Measurements from ENCODE around the gene SLC22A4.
A peak's percentile ranks its signal among the peaks of the same experiment; 100 is the strongest.

The SLC22A4 gene

DNA sequence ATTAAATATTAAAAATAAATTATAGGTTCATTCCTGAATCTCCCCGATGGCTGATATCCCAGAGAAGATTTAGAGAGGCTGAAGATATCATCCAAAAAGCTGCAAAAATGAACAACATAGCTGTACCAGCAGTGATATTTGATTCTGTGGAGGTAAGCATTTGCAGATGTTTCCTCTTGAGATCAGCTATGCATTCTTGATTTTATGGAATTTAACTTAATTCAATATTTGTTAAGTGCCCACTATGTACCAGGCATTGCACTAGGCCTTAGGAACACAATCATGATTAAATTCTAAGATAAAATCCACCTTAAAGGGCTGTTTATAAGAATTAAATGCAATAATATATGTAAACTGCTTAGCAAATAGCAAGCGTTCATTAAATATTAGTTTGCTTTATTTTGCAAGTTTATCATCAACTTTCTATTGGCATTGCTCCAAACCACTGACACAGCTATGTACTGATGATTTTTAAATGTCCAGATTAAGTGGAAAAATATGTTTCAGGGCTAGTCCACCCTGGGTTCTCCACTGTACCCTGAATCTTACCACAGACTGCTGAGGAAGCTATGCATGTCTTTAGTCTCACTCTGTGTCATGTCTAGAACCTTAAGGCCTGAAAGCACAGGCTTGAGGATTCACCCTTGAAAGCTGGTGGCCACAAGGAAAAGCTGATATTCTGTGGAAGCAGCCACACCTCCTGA lies 33.2 kb downstream of the SLC22A4 start:
- no peak for DNase-seq (ENCODE audit: low read depth in 4 of 4, low spot score in 1 of 4)

DNA sequence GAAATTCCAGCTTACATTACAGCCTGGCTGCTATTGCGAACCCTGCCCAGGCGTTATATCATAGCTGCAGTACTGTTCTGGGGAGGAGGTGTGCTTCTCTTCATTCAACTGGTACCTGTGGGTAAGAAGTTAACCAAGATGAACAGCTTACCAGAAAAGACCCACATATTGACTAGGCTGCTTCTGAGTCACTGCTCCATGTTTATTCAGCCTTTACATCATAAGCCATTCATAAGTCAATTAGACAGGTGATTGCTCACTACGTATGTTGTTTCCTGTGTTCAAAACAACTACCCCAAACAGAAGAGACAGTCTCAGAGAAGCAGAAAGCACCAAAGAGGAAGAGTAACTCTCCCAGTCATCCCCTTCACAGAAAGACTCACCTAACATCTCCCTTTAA lies 40.6 kb downstream of the SLC22A4 start:
- no peak for DNase-seq (ENCODE audit: low read depth in 4 of 4, low spot score in 1 of 4)

DNA sequence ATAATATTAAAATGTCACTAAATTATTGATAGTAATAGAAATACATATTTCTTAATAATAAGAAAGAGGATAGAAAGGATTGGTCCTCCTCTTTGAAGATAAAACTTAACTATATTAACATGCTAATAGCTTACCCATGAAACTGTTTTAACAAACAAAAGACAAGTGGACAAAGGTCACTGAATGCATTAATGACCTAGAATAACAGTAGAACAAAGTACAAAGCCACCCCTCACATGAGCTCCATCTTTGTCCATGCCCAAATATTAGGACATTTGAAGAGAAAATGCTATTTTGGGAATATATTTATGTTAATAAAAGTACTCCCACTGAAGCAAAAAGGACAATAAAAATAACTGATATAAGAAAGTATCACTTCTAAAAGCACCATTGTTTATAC lies 41.2 kb downstream of the SLC22A4 start:
- no peak for DNase-seq (ENCODE audit: low read depth in 4 of 4, low spot score in 1 of 4)

DNA sequence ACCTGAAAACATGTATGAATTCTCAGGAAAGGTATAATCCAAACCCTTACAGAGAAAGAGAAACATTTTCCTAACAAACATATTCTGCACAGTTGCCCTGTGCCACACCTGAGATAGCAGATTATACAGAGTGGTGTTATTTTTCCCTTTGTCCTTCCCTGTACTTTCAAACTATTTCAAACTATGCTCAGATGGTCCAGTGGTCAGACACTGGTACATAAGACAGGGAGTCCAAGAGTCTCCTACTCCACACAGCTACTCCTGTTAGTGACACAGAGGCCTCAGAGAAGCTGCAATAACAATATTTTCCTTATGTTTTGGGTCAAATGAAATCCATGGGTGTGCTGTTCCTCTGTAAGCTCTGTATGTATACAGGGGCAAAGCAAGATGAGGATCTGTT lies 45.3 kb downstream of the SLC22A4 start:
- no peak for DNase-seq (ENCODE audit: low read depth in 4 of 4, low spot score in 1 of 4)

DNA sequence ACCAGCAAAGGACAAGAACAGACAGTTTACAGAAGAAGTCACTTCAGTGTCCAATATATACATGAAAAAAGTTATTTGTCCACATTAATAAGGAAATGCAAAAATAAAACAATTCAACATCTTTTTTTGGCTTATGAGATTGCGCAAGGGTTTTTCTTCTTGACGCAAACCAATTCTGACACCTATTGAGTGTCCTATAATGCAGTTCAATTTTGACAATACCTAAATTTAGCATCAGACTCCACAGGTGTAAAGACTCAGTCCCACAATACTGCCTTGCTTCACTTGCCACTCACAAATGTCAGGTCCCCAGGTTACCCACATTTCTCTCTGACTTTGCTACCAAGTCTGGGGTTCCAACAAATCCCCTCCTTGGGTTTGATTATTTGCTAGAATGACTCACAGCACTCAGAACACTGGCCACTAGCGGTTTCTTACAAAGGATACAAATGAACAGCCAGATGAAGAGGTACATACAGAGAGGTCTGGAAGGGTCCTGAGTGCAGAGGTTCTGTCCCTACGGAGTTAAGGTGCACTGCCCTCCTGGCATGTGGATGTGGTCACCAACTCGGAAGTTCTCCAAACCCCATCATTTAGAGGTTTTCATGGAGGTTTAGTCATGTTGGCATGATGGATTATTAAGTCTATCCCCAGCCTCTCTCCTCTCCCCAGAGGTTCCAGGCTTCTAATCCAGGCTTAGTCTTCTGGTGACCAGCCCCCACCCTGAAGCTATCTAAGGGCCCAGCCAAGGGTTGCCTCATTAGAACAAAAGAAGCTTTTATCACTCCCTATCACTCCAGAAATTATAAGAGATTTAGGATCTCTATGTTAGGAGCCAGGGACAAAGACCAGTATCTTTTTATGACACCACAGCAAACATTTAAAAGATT lies 48.3 kb downstream of the SLC22A4 start:
- no peak for DNase-seq (ENCODE audit: low read depth in 4 of 4, low spot score in 1 of 4)

DNA sequence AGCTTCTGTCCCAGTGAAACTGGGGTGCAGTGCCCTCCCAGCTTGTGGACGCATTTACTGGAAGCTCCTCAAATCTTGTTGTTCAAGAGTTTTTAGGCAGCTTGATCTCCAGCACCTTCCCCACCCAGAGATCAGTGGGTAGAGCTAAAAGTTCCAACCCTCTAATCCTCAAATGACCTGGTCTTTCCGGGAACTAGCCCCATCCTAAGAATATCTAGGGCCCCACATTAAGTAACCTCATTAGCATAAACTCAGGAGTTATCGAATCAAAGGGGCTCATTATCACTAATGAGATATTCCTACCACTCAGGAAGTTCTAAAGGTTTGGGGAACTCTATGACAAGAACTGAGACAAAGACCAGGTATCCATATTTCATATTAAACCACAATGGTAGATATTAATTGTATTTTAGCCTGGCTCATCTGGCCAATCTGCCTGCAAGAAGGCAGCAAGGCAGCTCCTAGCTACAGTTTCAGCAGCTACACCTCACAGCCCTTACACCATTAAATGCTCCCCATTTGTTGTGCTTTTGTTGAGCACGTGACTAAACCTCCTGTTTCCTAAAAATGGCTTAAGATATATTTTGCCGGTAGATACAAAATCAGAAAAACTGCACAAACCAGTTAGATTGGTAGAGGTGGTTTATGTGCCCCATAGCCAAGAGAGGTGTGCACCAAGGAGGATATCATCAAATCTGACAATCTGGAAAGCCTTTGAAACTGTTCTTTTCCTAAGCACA lies 50.8 kb downstream of the SLC22A4 start:
- DNase-seq (ENCODE audit: low read depth in 4 of 4, low spot score in 1 of 4): no peak

DNA sequence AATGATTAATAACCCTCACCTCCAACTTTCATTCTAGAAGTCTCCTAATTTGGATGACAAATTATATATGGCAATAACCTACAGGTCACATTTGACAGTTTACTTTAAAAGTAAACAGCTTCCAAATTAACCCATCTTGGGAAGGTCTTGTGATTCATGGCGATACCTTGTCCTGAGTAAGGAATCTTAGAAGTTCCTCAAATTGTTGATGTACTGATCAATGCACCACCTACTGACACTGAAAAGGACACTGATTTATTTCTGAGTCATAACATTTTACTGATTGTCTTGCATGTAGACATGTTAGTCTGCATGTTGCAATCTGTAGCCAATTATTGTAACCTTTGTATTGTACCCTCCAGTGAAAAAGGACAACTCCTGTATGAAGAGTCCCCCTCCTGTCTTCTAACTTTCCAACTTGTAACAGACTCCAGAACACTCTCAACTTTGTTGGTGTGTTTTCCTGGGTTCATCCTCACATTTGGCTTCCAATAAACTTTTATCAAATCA lies 59.3 kb downstream of the SLC22A4 start:
- DNase-seq (ENCODE audit: low read depth in 4 of 4, low spot score in 1 of 4): no peak

DNA sequence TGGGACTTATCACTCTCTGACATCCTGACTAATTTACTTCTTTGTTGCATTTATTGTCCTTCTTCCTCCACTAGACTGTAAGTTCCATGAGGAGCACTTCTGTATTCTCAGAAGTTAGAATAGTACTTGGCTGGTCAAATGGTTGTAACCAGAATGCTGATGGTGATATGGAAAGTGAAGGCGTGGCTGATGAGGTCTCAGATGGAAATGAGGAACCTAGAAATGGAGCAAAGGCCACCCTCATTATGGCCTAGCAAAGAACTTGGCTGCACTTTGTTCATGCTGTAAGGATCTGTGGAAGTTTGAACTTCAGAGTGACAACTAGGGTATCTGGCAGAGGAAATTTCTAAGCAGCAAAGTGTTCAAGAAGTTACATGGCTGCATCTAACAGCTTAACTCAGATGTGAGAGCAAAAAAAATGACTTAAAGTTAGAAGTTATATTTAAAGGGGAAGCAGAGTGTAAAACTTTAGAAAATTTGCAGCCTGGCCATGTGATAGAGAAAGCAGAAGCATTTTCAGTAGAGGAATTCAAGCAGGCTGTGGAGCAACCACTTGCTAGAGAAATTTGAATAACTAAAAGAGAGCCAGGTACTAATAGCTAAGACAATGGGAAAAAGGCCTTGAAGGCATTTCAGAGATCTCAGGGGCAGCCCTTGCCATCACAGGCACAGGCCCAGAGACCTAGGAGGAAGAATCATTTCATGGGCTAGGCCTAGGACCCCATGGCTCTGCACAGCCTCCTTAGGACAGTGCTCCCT lies 60.4 kb downstream of the SLC22A4 start:
- DNase-seq (ENCODE audit: low read depth in 4 of 4, low spot score in 1 of 4): no peak

DNA sequence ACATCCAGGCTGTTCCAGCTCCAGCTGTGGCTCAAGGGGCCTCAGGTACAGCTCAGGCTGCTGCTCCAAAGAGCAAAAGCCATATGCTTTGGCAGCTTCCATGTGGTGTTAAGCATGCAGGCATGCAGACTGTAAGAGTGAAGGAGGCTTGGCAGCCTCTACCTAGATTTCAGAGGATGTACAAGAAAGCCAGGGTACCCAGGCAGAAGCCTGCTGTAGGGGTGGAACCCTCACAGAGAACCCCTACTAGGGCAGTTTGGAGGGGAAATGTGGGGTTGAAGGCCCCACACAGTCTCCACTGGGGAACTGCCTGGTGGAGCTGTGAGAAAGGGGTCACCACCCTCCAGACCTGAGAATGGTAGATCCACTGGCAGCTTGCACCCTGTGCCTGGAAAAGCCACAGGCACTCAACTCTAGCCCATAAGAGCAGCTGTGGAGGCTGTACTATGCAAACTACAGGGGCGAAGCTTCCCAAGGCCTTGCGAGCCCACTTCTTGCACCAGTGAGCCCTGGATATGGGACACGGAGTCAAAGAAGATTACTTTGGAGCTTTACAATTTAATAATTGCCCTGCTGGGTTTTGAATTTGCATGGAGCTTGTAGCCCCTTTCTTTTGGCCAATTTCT lies 61.1 kb downstream of the SLC22A4 start:
- DNase-seq (ENCODE audit: low read depth in 4 of 4, low spot score in 1 of 4): no peak

DNA sequence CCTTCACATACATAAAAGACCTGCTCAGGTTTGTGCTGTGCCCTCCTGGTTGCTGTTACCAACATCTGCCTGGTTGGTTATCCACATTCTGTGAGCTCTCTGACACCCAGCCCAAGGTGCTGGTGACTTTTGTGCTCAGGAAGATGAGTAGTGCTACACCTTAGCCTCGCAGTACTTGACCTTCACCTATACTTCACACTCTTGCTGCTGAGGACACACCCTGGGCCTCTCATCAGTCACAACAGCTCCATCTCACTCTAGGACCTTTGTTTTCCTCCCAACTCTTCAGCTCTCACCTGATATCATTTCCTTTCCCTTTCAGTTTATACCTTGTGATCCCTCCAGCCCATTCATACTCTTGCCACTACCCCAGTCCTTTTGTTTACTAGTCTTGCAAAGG lies 64.6 kb downstream of the SLC22A4 start:
- no peak for DNase-seq (ENCODE audit: low read depth in 4 of 4, low spot score in 1 of 4)

DNA sequence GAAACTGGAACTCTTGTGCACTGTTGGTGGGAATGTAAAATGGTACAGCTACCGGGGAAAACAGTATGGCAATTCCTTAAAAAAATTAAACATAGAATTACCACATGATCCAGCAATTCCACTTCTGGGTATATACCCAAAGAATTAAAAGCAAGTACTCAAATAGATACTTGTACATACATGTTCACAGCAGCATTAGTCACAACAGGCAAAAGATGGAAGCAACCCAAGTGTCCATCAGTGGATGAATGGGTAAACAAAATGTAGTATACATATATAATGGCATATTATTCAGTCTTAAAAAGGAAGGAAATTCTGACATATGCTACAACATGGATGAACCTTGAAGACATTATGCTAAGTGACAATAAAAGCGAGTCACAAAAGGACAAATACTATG lies 67.9 kb downstream of the SLC22A4 start:
- no peak for DNase-seq (ENCODE audit: low read depth in 4 of 4, low spot score in 1 of 4)

DNA sequence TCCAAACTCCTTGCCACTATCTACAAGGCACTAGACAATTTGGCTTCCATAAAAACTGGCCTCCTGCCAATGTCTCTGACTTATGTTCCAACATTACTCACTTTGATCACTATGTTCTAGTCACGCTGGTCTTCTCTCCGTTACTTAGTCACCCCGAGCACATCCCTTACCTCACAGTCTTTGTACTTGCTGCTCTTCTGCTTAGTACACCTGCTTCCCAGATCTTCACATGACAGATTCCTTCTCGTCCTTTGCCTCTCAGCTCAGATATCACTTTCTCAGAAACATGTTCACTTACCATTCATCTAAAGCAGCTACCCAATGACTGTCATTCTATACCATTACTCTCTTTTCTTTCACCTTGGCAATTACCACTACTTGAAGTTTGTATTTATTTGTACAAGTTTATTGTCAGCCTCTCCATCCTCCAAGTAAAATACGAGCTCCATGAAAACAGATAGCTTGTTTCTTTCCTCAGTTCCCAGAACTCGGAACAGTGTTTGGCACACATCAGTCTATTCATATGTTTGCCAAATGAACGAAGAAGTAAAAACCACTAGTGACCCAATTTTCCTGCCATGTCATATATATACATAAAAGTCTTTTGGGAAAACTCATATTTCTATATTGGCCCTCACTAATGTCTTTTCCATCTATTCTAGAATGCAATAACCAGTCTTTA lies 69.4 kb downstream of the SLC22A4 start:
- no peak for DNase-seq (ENCODE audit: low read depth in 4 of 4, low spot score in 1 of 4)

DNA sequence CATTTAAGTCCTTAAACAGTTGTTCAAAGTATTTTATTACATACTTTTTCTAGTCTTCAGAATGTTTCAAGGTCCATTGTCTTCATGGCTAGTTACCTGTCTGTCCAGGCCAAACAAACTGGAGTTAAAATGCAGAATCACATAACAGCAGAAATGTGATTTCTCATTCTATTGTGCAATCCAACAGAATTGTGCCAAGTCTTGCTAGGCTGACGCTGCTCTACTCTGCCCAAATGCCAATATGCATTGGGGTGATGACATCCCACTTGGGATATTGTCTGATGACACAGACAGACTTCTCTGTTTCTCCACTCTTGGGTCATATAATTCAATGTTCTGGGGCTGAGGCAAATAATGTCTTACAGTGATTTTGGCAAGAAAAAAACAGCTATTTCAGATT lies 70.1 kb downstream of the SLC22A4 start:
- DNase-seq (ENCODE audit: low read depth in 4 of 4, low spot score in 1 of 4): no peak

DNA sequence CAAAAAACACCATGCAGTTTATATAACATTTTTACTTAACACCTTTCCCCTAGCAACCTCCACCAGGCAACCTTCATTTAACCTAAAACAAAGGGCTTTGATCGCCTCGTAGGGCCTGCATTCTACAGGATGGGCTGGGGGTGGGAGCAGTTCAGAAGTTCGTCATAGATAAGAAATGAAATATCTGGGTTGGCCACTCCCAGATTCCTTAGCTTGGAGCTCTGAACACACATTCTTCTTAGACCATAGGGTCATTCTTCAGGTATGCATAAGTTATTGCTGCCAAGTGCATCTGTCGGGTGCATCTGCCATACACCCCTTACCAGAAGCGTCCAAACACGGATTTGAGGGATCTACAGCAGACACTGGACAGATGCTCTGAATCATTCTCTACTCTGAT lies 71.0 kb downstream of the SLC22A4 start:
- no peak for DNase-seq (ENCODE audit: low read depth in 4 of 4, low spot score in 1 of 4)

DNA sequence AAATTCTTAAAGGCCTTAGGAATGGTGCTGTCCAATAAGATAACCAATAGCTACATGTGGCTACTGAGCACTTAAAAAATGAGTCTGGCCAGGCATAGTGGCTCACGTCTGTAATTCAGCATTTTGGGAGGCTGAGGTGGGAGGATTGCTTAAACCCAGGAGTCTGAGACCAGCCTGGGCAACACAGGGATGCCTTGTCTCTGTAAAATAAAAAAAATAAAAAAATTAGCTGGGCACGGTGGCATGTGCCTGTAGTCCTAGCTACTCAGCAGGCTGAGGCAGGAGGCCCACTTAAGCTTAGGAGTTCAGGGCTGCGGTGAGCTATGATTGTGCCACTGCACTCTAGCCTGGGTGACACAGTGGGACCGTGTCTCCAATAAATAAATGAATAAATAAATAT lies 74.0 kb downstream of the SLC22A4 start:
- no peak for DNase-seq (ENCODE audit: low read depth in 4 of 4, low spot score in 1 of 4)

DNA sequence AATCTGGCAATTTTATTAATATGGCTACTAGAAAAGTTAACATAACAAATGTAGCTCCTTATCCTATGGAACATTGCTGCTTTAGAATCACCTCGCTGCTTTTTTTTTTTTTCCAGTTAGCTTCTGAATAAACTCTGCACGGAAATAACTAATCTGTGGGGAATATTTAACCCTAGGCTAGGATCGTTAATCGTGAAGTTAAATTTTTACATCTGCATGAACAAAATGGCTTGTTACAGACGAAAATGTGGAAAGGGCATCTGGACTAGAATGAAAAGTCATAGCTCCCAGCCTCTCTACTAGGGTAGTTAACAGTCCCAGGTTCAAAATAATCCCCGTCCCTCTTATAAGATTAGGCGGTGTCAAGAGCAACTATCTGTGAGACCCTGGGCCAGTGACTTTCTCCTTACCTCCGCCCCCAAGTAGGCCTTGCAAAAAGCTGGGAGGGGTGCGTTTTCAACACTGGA lies 74.8 kb downstream of the SLC22A4 start:
- no peak for DNase-seq (ENCODE audit: low read depth in 4 of 4, low spot score in 1 of 4)

DNA sequence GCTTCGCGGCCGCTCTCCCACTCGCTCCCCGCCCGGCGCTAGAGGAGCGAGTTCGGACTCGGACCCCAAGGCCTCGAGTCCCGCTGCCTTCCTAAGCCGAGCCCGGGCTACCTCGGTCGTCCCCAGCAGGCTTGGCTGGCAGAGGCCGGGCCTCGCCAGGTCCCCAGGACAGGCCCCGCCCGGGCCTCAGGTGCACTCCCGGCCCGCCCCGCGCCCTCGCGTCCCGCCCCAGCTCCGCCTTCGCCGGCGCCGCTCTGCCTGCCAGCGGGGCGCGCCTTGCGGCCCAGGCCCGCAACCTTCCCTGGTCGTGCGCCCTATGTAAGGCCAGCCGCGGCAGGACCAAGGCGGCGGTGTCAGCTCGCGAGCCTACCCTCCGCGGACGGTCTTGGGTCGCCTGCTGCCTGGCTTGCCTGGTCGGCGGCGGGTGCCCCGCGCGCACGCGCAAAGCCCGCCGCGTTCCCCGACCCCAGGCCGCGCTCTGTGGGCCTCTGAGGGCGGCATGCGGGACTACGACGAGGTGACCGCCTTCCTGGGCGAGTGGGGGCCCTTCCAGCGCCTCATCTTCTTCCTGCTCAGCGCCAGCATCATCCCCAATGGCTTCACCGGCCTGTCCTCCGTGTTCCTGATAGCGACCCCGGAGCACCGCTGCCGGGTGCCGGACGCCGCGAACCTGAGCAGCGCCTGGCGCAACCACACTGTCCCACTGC lies 75.4 kb downstream of the SLC22A4 start, which contains the start of gene SLC22A5:
Gene SLC22A5 (plus strand): TSS at position 237 of the 707 bp plus-strand sequence. CDS start 263 bp downstream, at position 500.
- DNase-seq (ENCODE audit: low read depth in 4 of 4, low spot score in 1 of 4): peak; percentile 39 to 74 (median 56)

DNA sequence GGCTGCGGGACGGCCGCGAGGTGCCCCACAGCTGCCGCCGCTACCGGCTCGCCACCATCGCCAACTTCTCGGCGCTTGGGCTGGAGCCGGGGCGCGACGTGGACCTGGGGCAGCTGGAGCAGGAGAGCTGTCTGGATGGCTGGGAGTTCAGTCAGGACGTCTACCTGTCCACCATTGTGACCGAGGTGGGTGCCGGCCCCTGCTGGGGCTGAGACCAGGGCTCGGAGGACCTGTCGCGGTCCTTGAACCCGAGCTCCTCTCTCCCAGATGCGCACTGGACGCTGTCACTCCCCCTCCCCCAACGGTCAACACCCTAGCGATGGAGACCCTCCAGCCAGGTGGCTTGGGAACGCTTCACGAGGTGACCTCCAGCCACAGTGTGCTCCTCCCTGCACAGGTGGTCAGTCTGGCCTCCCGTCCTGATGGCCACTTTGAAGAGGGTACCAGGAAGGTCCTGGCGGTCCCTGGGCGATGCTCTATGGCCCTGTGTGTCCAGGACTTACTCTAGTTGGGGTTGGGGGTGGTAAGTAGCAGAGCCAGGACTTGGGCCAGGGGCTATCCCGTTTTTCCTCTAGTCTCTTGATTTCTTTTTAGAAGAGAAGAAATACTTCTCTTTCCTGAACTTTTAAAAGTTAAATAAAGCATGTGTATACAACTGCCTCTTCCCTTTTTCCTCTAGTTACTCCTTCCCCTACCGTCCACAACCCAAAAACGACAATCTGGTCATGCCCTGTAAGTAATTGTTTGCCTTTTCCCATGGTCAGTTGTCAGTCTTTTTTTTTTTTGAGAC lies 76.2 kb downstream of the SLC22A4 start:
- DNase-seq (ENCODE audit: low read depth in 4 of 4, low spot score in 1 of 4): no peak

All from stimulated activated CD4-positive, alpha-beta T cell treated with anti-CD3 and anti-CD28 coated beads, Interleukin-1b, Interleukin-23, amount 100 ng/mL, for 24 hours (primary cell).